Astrocyte (in vitro differentiated cells and primary cell): ENCODE measurements around the gene INSL6. TPM values are rescaled to one million over a fixed set of nuclear protein-coding genes. Genes with fewer than 3 reads are reported as not detected.

ENCODE experiments used
- DNase-seq: peaks from one replicate; pipeline ENCODE4 v3.0.0-alpha.2; 2010; ENCODE audit warnings: low read depth
- FAIRE-seq: peaks from 2 replicates; lab custom pipeline; 2011; peaks lifted over from hg19 to GRCh38; lab: Jason Lieb, UNC
- H2AFZ ChIP-seq: 2 replicates; pipeline ENCODE4 v1.6.0; 2012; ENCODE audit warnings: low read depth, low read length, inconsistent platforms
- H3K27ac ChIP-seq: 2 replicates; pipeline ENCODE4 v1.5.1; 2011; ENCODE audit warnings: low read depth, low read length, inconsistent platforms
- H3K27me3 ChIP-seq: 2 replicates; pipeline ENCODE4 v1.6.0; 2011; ENCODE audit warnings: low read length, inconsistent platforms; ENCODE audit not compliant: insufficient read depth
- H3K36me3 ChIP-seq: 2 replicates; pipeline ENCODE4 v1.5.1; 2011; ENCODE audit warnings: low read length, inconsistent platforms; ENCODE audit not compliant: insufficient read depth
- H3K4me1 ChIP-seq: 2 replicates; pipeline ENCODE4 v1.5.1; 2011; ENCODE audit warnings: low read length, inconsistent platforms; ENCODE audit not compliant: insufficient read depth
- H3K4me2 ChIP-seq: 2 replicates; pipeline ENCODE4 v1.6.0; 2012; ENCODE audit warnings: low read length, inconsistent platforms
- H3K4me3 ChIP-seq: 2 replicates; pipeline ENCODE4 v1.5.1; 2011; ENCODE audit warnings: low read depth, mild to moderate bottlenecking, low read length, inconsistent platforms; ENCODE audit not compliant: insufficient read depth
- H3K79me2 ChIP-seq: 2 replicates; pipeline ENCODE4 v1.6.0; 2012; ENCODE audit warnings: mild to moderate bottlenecking, low read length, inconsistent platforms; ENCODE audit not compliant: insufficient read depth
- H3K9ac ChIP-seq: 2 replicates; pipeline ENCODE4 v1.6.0; 2012; ENCODE audit warnings: mild to moderate bottlenecking, low read length, inconsistent platforms
- H3K9me3 ChIP-seq: 2 replicates; pipeline ENCODE4 v1.5.1; 2012; ENCODE audit warnings: low read depth, mild to moderate bottlenecking, low read length, inconsistent platforms; ENCODE audit not compliant: insufficient read depth
- H4K20me1 ChIP-seq: 2 replicates; pipeline ENCODE4 v1.6.0; 2012; ENCODE audit warnings: low read length, inconsistent platforms; ENCODE audit not compliant: insufficient read depth
- H3K27ac Mint-ChIP-seq: one replicate; pipeline ENCODE4 v1.8.0; 2021; ENCODE audit warnings: mild to moderate bottlenecking, mixed read lengths; ENCODE audit not compliant: unreplicated experiment
- H3K27me3 Mint-ChIP-seq: one replicate; pipeline ENCODE4 v1.8.0; 2021; ENCODE audit warnings: low read depth, mixed read lengths; ENCODE audit not compliant: unreplicated experiment
- H3K36me3 Mint-ChIP-seq: one replicate; pipeline ENCODE4 v1.8.0; 2021; ENCODE audit warnings: low read depth, mixed read lengths; ENCODE audit not compliant: unreplicated experiment
- H3K4me1 Mint-ChIP-seq: one replicate; pipeline ENCODE4 v1.8.0; 2021; ENCODE audit warnings: low read depth, mixed read lengths; ENCODE audit not compliant: unreplicated experiment
- H3K4me3 Mint-ChIP-seq: one replicate; pipeline ENCODE4 v1.8.0; 2021; ENCODE audit warnings: mild to moderate bottlenecking, moderate library complexity, mixed read lengths; ENCODE audit not compliant: unreplicated experiment
- H3K9me3 Mint-ChIP-seq: one replicate; pipeline ENCODE4 v1.8.0; 2021; ENCODE audit warnings: mild to moderate bottlenecking, mixed read lengths; ENCODE audit not compliant: unreplicated experiment
- EZH2 ChIP-seq: IDR thresholded peaks from 2 replicates; pipeline ENCODE4 v1.6.1; 2012; ENCODE audit warnings: mild to moderate bottlenecking, low read length, inconsistent platforms; ENCODE audit not compliant: insufficient read depth
- total RNA-seq: library from RNA; stranded (reverse); gene quantifications from 2 replicates; pipeline ENCODE4 v1.2.1, GENCODE V29; 2021
- TF ChIP-seq, protein P1 (sequence below): IDR thresholded peaks from 2 replicates; pipeline ENCODE4 v1.5.1; 2011; ENCODE audit warnings: low read depth, mild to moderate bottlenecking, inconsistent platforms, low read length, moderate library complexity; ENCODE audit not compliant: insufficient read depth

The INSL6 gene
- total RNA-seq, 1 donor from 2014 or later, result not detected

DNA sequence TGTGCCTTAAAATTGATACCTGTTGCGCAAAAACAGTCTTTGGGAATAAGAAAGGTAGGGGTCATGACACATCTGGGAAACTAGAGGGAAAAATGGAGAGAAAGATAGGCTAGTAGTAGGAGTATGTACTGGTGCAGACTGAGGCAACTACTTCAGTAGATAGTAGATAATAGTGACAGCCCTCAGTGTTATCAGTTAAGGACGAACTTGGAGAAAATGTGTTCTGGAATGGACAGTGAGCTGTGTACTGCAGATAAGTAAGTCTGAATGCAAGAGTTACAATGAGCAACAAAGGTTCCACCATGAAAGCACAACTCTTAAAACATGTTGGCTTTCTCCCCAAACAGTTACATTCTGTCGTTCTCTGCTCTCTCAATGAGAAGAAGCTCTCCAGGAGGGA lies 6.5 kb upstream of the INSL6 start:
- DNase-seq (no peak), FAIRE-seq (no peak)
- Histone ChIP-seq H3K4me3 (no peak overlapping the region), H4K20me1 (no peaks in the 10 kb centered on the region), H3K27ac (no peak overlapping the region), H3K9ac (no peak overlapping the region), H3K27me3 (no peaks in the 10 kb centered on the region), H3K4me2 (no peak overlapping the region), H3K36me3 (no peaks in the 10 kb centered on the region), H3K79me2 (no peaks in the 10 kb centered on the region), H3K9me3 (no peaks in the 10 kb centered on the region), H2AFZ (no peak overlapping the region), H3K4me1 (no peaks in the 10 kb centered on the region)
- Mint-ChIP-seq H3K27me3 (no peaks in the 10 kb centered on the region), H3K9me3 (peaks cover 4% of the 10 kb centered on the region), H3K4me1 (no peaks in the 10 kb centered on the region), H3K36me3 (no peaks in the 10 kb centered on the region), H3K4me3 (no peak overlapping the region), H3K27ac (no peak overlapping the region)
- TF ChIP-seq EZH2, result no peak
- TF ChIP-seq, protein P1, sequence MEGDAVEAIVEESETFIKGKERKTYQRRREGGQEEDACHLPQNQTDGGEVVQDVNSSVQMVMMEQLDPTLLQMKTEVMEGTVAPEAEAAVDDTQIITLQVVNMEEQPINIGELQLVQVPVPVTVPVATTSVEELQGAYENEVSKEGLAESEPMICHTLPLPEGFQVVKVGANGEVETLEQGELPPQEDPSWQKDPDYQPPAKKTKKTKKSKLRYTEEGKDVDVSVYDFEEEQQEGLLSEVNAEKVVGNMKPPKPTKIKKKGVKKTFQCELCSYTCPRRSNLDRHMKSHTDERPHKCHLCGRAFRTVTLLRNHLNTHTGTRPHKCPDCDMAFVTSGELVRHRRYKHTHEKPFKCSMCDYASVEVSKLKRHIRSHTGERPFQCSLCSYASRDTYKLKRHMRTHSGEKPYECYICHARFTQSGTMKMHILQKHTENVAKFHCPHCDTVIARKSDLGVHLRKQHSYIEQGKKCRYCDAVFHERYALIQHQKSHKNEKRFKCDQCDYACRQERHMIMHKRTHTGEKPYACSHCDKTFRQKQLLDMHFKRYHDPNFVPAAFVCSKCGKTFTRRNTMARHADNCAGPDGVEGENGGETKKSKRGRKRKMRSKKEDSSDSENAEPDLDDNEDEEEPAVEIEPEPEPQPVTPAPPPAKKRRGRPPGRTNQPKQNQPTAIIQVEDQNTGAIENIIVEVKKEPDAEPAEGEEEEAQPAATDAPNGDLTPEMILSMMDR, result no peak

DNA sequence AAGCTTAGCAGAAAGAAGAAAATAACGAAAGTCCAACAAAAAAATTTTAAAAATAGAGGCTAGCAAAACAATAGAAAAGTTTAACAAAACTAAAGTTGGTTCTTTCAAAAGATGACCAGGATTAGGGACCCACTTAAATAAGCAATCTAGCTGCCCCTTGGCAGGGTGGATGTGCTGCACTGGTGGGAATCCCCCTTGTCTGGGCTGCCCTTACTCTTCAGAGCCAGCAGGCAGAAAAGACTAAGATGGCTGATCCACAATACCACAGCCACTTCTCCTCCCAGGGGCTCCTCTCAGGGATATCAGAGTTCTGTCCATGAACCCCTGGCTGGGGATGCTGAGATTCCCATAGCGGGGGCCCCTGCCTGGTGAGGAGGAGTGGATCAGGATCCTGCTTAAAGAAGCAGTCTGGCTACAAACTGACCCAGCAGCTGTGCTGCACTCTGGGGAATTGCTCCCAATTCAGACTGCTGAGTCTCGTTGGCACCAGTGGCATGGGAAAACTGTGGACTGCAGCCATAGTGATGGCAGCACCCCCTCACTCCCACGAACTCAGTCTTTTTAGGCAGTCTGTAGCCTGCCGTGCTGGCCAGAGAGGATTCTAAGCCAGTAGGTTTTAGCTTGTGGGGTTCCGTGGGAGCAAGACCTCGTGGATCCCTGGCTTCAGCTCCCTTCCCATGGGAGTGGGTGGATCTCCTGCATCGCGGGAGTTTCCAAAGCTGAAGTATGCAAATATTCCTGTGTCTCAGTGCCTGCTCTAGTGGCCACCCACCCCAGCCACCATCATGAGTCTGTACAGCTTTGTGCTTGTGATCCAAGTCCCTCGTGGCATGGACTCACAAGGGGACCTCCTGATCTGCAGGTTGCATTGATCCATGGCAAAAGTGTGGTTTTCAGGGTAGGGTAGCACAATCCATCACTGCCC lies 2.9 kb upstream of the INSL6 start:
- Histone ChIP-seq H3K27ac (no peak overlapping the region), H3K36me3 (no peaks in the 10 kb centered on the region), H2AFZ (no peak overlapping the region), H3K4me2 (no peak overlapping the region), H3K79me2 (no peaks in the 10 kb centered on the region), H4K20me1 (no peaks in the 10 kb centered on the region), H3K4me3 (no peak overlapping the region), H3K27me3 (no peaks in the 10 kb centered on the region), H3K9me3 (no peaks in the 10 kb centered on the region), H3K9ac (no peak overlapping the region), H3K4me1 (no peaks in the 10 kb centered on the region)
- Mint-ChIP-seq H3K27me3 (no peaks in the 10 kb centered on the region), H3K36me3 (no peaks in the 10 kb centered on the region), H3K4me3 (no peak overlapping the region), H3K4me1 (peaks cover 3% of the 10 kb centered on the region), H3K27ac (no peak overlapping the region), H3K9me3 (peaks cover 2% of the 10 kb centered on the region)
- TF ChIP-seq EZH2, result no peak
- TF ChIP-seq, protein P1, result no peak
- DNase-seq (no peak), FAIRE-seq (no peak)
